ENCODE results near the gene SFRP2. TPM values are rescaled to one million over a fixed set of nuclear protein-coding genes. Genes with fewer than 3 reads are reported as not detected.

The SFRP2 gene
- total RNA-seq, 2 experiments from 2014 or later = not detected

DNA sequence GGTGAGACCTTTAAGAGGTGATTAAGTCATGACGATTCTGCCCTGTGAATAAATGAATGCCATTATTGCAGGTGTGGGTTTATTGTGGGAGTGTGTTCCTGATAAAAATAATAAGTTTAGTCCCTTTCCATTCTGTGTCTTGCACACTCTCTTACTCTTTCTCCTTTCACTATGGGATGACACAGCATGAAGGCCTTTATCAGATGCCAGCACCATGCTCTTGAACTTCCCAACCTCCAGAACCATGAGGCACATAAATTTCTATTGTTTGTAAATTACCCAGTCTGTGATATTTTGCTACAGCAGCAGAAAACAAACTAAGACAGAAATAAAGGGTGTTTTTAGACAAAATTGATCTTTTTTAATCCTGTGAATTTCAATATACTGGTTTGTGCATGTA lies 10.5 kb downstream of the SFRP2 start:
- no peaks in the 10 kb centered on the region for H3K9me3 ChIP-seq (ENCODE audit: low read length)
- no peak for TF ChIP-seq EZH2phosphoT487 (IDR thresholded peaks at IDR 0.05; ENCODE audit: borderline replicate concordance, low read depth, low read length)
- TF ChIP-seq, protein P1, sequence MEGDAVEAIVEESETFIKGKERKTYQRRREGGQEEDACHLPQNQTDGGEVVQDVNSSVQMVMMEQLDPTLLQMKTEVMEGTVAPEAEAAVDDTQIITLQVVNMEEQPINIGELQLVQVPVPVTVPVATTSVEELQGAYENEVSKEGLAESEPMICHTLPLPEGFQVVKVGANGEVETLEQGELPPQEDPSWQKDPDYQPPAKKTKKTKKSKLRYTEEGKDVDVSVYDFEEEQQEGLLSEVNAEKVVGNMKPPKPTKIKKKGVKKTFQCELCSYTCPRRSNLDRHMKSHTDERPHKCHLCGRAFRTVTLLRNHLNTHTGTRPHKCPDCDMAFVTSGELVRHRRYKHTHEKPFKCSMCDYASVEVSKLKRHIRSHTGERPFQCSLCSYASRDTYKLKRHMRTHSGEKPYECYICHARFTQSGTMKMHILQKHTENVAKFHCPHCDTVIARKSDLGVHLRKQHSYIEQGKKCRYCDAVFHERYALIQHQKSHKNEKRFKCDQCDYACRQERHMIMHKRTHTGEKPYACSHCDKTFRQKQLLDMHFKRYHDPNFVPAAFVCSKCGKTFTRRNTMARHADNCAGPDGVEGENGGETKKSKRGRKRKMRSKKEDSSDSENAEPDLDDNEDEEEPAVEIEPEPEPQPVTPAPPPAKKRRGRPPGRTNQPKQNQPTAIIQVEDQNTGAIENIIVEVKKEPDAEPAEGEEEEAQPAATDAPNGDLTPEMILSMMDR (conservative IDR thresholded peaks at IDR 0.05; ENCODE audit: low read length) = no peak
- H3K4me2 ChIP-seq (ENCODE audit: low read length) = no peak overlapping the region
- H3K4me1 ChIP-seq (ENCODE audit: insufficient read depth, low read length, poor library complexity, severe bottlenecking) = no peaks in the 10 kb centered on the region
- no TSS peak for BruUV-seq (replicated peaks)
- ChIA-PET CTCF (ENCODE audit: unreplicated experiment) (no interaction called here), POLR2A (no interaction called here)
- H3K79me2 ChIP-seq (ENCODE audit: insufficient read depth, low read depth, low read length) = no peaks in the 10 kb centered on the region
- H3K9me2 ChIP-seq (ENCODE audit: insufficient read depth, low read length) = no peaks in the 10 kb centered on the region
- H3K27ac ChIP-seq (ENCODE audit: low read depth, low read length, poor library complexity, severe bottlenecking) = no peak overlapping the region
- intact Hi-C loops (cut with micrococcal nuclease; ENCODE audit: unreplicated experiment) = no loop called here
- DNase-seq (ENCODE audit: low spot score) = no peak
- H3K36me3 ChIP-seq (ENCODE audit: insufficient read depth, low read length) = no peaks in the 10 kb centered on the region
- no peaks in the 10 kb centered on the region for H4K20me1 ChIP-seq (ENCODE audit: insufficient read depth, low read length)
- H3K4me3 ChIP-seq (ENCODE audit: low read depth, low read length, poor library complexity, severe bottlenecking) = no peak overlapping the region
- H2AFZ ChIP-seq (ENCODE audit: low read length) = no peak overlapping the region

- Histone ChIP-seq H3K79me2 (ENCODE audit: insufficient read depth, low read depth, low read length) (no peaks in the 10 kb centered on the region), H3K9me3 (ENCODE audit: low read length) (no peaks in the 10 kb centered on the region), H3K36me3 (ENCODE audit: insufficient read depth, low read length) (no peaks in the 10 kb centered on the region), H3K4me2 (ENCODE audit: low read length) (no peak overlapping the region), H3K27ac (ENCODE audit: low read depth, low read length, poor library complexity, severe bottlenecking) (no peak overlapping the region), H4K20me1 (ENCODE audit: insufficient read depth, low read length) (no peaks in the 10 kb centered on the region), H3K9me2 (ENCODE audit: insufficient read depth, low read length) (no peaks in the 10 kb centered on the region), H3K4me1 (ENCODE audit: insufficient read depth, low read length, poor library complexity, severe bottlenecking) (no peaks in the 10 kb centered on the region), H3K4me3 (ENCODE audit: low read depth, low read length, poor library complexity, severe bottlenecking) (no peak overlapping the region), H2AFZ (ENCODE audit: low read length) (no peak overlapping the region)
- intact Hi-C loops (cut with micrococcal nuclease; ENCODE audit: unreplicated experiment) = no loop called here
- ChIA-PET CTCF (ENCODE audit: unreplicated experiment) (no interaction called here), POLR2A (interaction anchor here (0.5 kb wide), 1 partner anchor 901 kb away, joined by 4 read pairs; no protein-coding TSS in a partner anchor)
- no peak for TF ChIP-seq EZH2phosphoT487 (IDR thresholded peaks at IDR 0.05; ENCODE audit: borderline replicate concordance, low read depth, low read length)
- TF ChIP-seq, protein P1 (conservative IDR thresholded peaks at IDR 0.05; ENCODE audit: low read length) = no peak
- no peak for DNase-seq (ENCODE audit: low spot score)
- no TSS peak for BruUV-seq (replicated peaks)
Observed at GRCh38 chr4:153777421-153777820, 11.5 kb downstream of the SFRP2 start.

DNA sequence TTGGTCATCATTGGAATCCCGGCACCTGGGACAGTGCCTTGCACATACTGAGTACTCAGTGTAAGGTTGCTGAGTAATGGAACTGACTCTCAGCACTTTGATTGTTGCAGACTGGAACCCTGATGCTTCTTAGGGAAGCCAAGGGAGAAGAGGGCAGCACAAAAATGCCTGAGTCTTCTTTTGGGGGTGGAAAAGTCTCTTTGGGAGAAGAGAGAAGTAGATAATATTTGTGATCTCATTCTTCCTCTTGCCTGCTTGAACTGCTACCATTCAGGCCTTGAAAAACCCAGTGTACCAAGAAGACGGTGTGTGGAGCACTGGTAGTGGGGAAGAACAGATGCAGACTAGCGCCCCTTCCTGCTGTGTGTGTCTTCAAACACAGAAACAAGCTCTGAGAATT lies 12.3 kb downstream of the SFRP2 start:
- Histone ChIP-seq H3K9me2 (ENCODE audit: insufficient read depth, low read length) (no peaks in the 10 kb centered on the region), H2AFZ (ENCODE audit: low read length) (no peak overlapping the region), H3K9me3 (ENCODE audit: low read length) (no peaks in the 10 kb centered on the region), H3K79me2 (ENCODE audit: insufficient read depth, low read depth, low read length) (no peaks in the 10 kb centered on the region), H4K20me1 (ENCODE audit: insufficient read depth, low read length) (no peaks in the 10 kb centered on the region), H3K4me3 (ENCODE audit: low read depth, low read length, poor library complexity, severe bottlenecking) (no peak overlapping the region), H3K27ac (ENCODE audit: low read depth, low read length, poor library complexity, severe bottlenecking) (no peak overlapping the region), H3K4me1 (ENCODE audit: insufficient read depth, low read length, poor library complexity, severe bottlenecking) (no peaks in the 10 kb centered on the region), H3K36me3 (ENCODE audit: insufficient read depth, low read length) (no peaks in the 10 kb centered on the region), H3K4me2 (ENCODE audit: low read length) (no peak overlapping the region)
- no TSS peak for BruUV-seq (replicated peaks)
- no peak for DNase-seq (ENCODE audit: low spot score)
- ChIA-PET POLR2A (interaction anchor here (0.5 to 0.6 kb wide), 2 partner anchors 9 to 902 kb away, joined by 3 to 4 read pairs; no protein-coding TSS in a partner anchor), CTCF (ENCODE audit: unreplicated experiment) (no interaction called here)
- TF ChIP-seq, protein P1 (conservative IDR thresholded peaks at IDR 0.05; ENCODE audit: low read length) = no peak
- TF ChIP-seq EZH2phosphoT487 (IDR thresholded peaks at IDR 0.05; ENCODE audit: borderline replicate concordance, low read depth, low read length) = no peak
- intact Hi-C loops (cut with micrococcal nuclease; ENCODE audit: unreplicated experiment) = no loop called here
